SH-SY5Y (cell line): ENCODE measurements around the gene OMD.

Source experiments
- GATA2 ChIP-seq: IDR thresholded peaks from 2 replicates; pipeline ENCODE4 v1.6.1; 2011; ENCODE audit warnings: mild to moderate bottlenecking, low read depth, low read length
- GATA3 ChIP-seq: IDR thresholded peaks from 2 replicates; pipeline ENCODE4 v1.6.1; 2011; ENCODE audit warnings: low read depth, mild to moderate bottlenecking, low read length, moderate library complexity

DNA sequence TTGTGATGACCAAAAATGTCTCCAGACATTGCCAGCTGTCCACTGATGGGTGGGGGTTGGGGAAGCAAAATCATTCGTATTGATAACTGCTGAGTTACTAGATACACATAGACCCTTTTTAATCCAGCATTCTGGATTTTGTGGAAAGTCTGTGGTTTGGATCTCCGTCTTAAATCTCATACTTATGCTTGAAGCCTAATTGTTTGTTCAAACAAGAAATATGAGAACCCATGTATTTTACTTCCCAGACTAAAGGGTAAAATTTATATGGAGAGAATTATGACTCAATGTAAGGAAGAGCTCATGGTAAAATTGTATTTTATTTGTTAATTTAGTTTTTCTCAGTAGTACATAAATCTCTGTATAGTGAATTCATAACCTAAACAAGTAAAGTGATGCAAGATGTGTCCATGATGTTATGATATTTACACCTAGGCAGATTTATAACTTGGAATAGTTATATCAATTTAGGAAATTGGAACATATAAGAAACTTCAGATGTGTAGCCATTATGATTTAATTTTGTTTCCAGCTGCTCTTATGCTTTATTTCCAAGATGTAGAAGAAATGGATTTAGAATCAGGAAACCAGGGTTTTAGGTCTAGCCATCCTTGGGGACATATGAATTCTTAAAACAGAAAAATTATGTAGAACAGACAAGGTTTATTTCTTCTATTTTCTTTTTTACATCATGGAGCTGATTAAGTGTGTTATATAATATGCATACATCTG lies 15.4 kb downstream of the OMD start:
- TF ChIP-seq GATA2 = no peak
- TF ChIP-seq GATA3 = no peak
